K562 (cell line): ENCODE data around the gene INTS2. TPM values are rescaled to one million over a fixed set of nuclear protein-coding genes. Genes with fewer than 3 reads are reported as not detected.

Experiments used
- ATAC-seq: fragments of 200-7000 bp; cut with Tn5 transposase; 3 replicates; pipeline ENCODE4 v1.9.1; 2020; ENCODE audit warnings: moderate library complexity
- BruUV-seq: library from RNA; stranded (reverse); fragments of 400-500 nt; replicated peaks from 2 replicates; lab custom pipeline; 2021; lab: Mats Ljungman, UMichigan
- CTCF ChIA-PET: fragments of 300-600 bp; formaldehyde crosslinking; extraction: SDS; loops from one replicate; lab custom pipeline; 2021; ENCODE audit warnings: low intra/inter-chr PET ratio; lab: Yijun Ruan, JAX
- POLR2A ChIA-PET: fragments of 300-600, 350-650 bp; sonication (Branson Sonifier 250); formaldehyde crosslinking; extraction: SDS; loops from one replicate; lab custom pipeline; 2021; ENCODE audit warnings: antibody characterized with exemption, inconsistent platforms; lab: Yijun Ruan, JAX
- DNase-seq, 4 experiments: peaks; one replicate each; pipeline versions ENCODE4 v3.0.0 to v3.0.0-alpha.2; 2011 to 2018; ENCODE audit warnings: low spot score in 3 of 4, mixed read lengths in 3 of 4; ENCODE audit errors: extremely low read depth in 1 of 4
- FAIRE-seq: peaks from 2 replicates; lab custom pipeline; 2011; peaks lifted over from hg19 to GRCh38; lab: Jason Lieb, UNC
- H2AFZ ChIP-seq: 2 replicates; pipeline ENCODE4 v1.6.0; 2011; ENCODE audit warnings: low read depth, low read length, control low read depth, inconsistent platforms
- H3K27ac ChIP-seq: fragments of 200-600 bp; 3 replicates; pipeline ENCODE4 v1.8.0; 2011; ENCODE audit warnings: low read depth, mild to moderate bottlenecking, control low read depth, inconsistent platforms, low read length, moderate library complexity, mixed read lengths; ENCODE audit errors: extremely low read depth
- H3K27me3 ChIP-seq, 2 experiments: fragments of 300-600 bp in 1 of 2; 2 replicates in 1 of 2; 3 replicates in 1 of 2; pipeline versions ENCODE4 v1.6.0 to v1.8.0; 2011; ENCODE audit warnings: inconsistent platforms in 2 of 2, low read length in 2 of 2, mild to moderate bottlenecking in 1 of 2, mixed read lengths in 1 of 2, moderate library complexity in 1 of 2; ENCODE audit not compliant: control insufficient read depth in 2 of 2, insufficient read depth in 2 of 2
- H3K36me3 ChIP-seq: fragments of 300-600 bp; 3 replicates; pipeline ENCODE4 v1.8.0; 2011; ENCODE audit warnings: mild to moderate bottlenecking, low read length, inconsistent platforms; ENCODE audit not compliant: control insufficient read depth, insufficient read depth
- H3K4me1 ChIP-seq, 2 experiments: fragments of 200-600 bp in 1 of 2; replicated peaks in 1 of 2; 2 replicates in 1 of 2; 3 replicates in 1 of 2; pipeline versions ENCODE4 v1.5.1 to v1.8.0; 2011; ENCODE audit warnings: inconsistent platforms in 2 of 2, low read length in 2 of 2, mild to moderate bottlenecking in 1 of 2, mixed read lengths in 1 of 2, moderate library complexity in 1 of 2; ENCODE audit not compliant: control insufficient read depth in 2 of 2, insufficient read depth in 2 of 2
- H3K4me2 ChIP-seq: 2 replicates; pipeline ENCODE4 v1.6.1; 2011; ENCODE audit warnings: low read length, control low read depth, inconsistent platforms, mixed read lengths; ENCODE audit not compliant: insufficient read depth
- H3K4me3 ChIP-seq: fragments of 200-600 bp; sonication (generic), shearing (Covaris generic); 2 replicates; pipeline ENCODE4 v1.5.1; 2016; ENCODE audit warnings: control low read depth, inconsistent platforms
- H3K79me2 ChIP-seq: fragments of 200-600 bp; 3 replicates; pipeline ENCODE4 v1.8.0; 2011; ENCODE audit warnings: low read length, inconsistent platforms; ENCODE audit not compliant: control insufficient read depth, insufficient read depth
- H3K9ac ChIP-seq, 2 experiments: 2 replicates each; pipeline versions ENCODE4 v1.6.0 to v1.6.1; 2011; ENCODE audit warnings: low read depth in 2 of 2, low read length in 2 of 2, control low read depth in 1 of 2, inconsistent platforms in 1 of 2, mild to moderate bottlenecking in 1 of 2, mixed read lengths in 1 of 2; ENCODE audit not compliant: insufficient read depth in 1 of 2
- H3K9me1 ChIP-seq: one replicate; pipeline ENCODE4 v1.6.0; 2011; ENCODE audit warnings: inconsistent platforms, mild to moderate bottlenecking, low read length, moderate library complexity; ENCODE audit not compliant: control insufficient read depth, insufficient read depth
- H3K9me3 ChIP-seq: replicated peaks from 2 replicates; pipeline ENCODE4 v1.5.1; 2011; ENCODE audit warnings: low read depth, low read length, inconsistent platforms; ENCODE audit not compliant: control insufficient read depth, insufficient read depth
- H4K20me1 ChIP-seq: replicated peaks from 2 replicates; pipeline ENCODE4 v1.6.1; 2011; ENCODE audit warnings: low read length, inconsistent platforms, mixed read lengths; ENCODE audit not compliant: control insufficient read depth, insufficient read depth
- E2F6 ChIP-seq, 2 experiments: IDR thresholded peaks; 2 replicates each; pipeline ENCODE4 v1.6.1; 2011; ENCODE audit warnings: borderline replicate concordance in 1 of 2, control low read depth in 1 of 2, low read depth in 1 of 2, low read length in 1 of 2, mild to moderate bottlenecking in 1 of 2, mixed read lengths in 1 of 2, moderate library complexity in 1 of 2; ENCODE audit not compliant: insufficient read depth in 1 of 2, insufficient read length in 1 of 2, poor library complexity in 1 of 2, severe bottlenecking in 1 of 2; ENCODE audit errors: extremely low read depth in 1 of 2
- KDM5B ChIP-seq: fragments of 200-600 bp; sonication (generic); IDR thresholded peaks from 2 replicates; pipeline ENCODE4 v1.6.1; 2012; ENCODE audit warnings: low read depth, mild to moderate bottlenecking, moderate library complexity, low read length, control low read depth, inconsistent platforms; ENCODE audit not compliant: insufficient replicate concordance
- KLF16 ChIP-seq: IDR thresholded peaks from 2 replicates; pipeline ENCODE4 v1.6.1; 2016; ENCODE audit warnings: antibody characterized with exemption
- NCOA6 ChIP-seq: fragments of 450-650 bp; IDR thresholded peaks from 2 replicates; pipeline ENCODE4 v1.6.1; 2017; ENCODE audit warnings: mild to moderate bottlenecking
- NFRKB ChIP-seq: fragments of 450-650 bp; IDR thresholded peaks from 2 replicates; pipeline ENCODE4 v1.6.1; 2016; ENCODE audit warnings: low read depth
- NUFIP1 ChIP-seq: fragments of 450-650 bp; IDR thresholded peaks from 2 replicates; pipeline ENCODE4 v1.6.1; 2018; ENCODE audit not compliant: partially characterized antibody
- SIX5 ChIP-seq, 2 experiments: IDR thresholded peaks; 2 replicates each; pipeline ENCODE4 v1.6.1; 2011; ENCODE audit warnings: low read length in 2 of 2, borderline replicate concordance in 1 of 2, low read depth in 1 of 2, mild to moderate bottlenecking in 1 of 2, moderate library complexity in 1 of 2; ENCODE audit not compliant: insufficient read depth in 1 of 2
- ZBTB8A ChIP-seq: fragments of 450-650 bp; IDR thresholded peaks from 2 replicates; pipeline ENCODE4 v1.6.1; 2018; ENCODE audit warnings: mild to moderate bottlenecking, moderate library complexity; ENCODE audit not compliant: partially characterized antibody
- ZNF143 ChIP-seq: sonication (generic); formaldehyde crosslinking; IDR thresholded peaks from 2 replicates; pipeline ENCODE4 v1.9.0; 2022; ENCODE audit warnings: mild to moderate bottlenecking, missing genetic modification reagents
- ZNF184 ChIP-seq: sonication (generic); formaldehyde crosslinking; IDR thresholded peaks from 2 replicates; pipeline ENCODE4 v1.5.0; 2020; ENCODE audit warnings: missing genetic modification reagents
- ZNF282 ChIP-seq: sonication (generic); formaldehyde crosslinking; IDR thresholded peaks from 2 replicates; pipeline ENCODE4 v1.8.1; 2023; ENCODE audit warnings: missing genetic modification reagents
- ZNF3 ChIP-seq: fragments of 250-450 bp; sonication (Bioruptor Pico); IDR thresholded peaks from 2 replicates; pipeline ENCODE4 v1.5.0; 2021; ENCODE audit warnings: mild to moderate bottlenecking, moderate library complexity
- ZNF408 ChIP-seq: fragments of 250-450 bp; sonication (Bioruptor Pico); IDR thresholded peaks from 2 replicates; pipeline ENCODE4 v1.4.0; 2020; ENCODE audit warnings: low read depth, mild to moderate bottlenecking, moderate library complexity
- WGBS: fragments of 100-300 bp; shearing (Covaris generic); methylation state at CpG from one replicate; pipeline ENCODE4 v1.1.6; 2016; ENCODE audit warnings: low coverage, mixed read lengths; ENCODE audit not compliant: insufficient coverage; ENCODE audit errors: missing lambda C conversion rate; 5-methylcytosine and 5-hydroxymethylcytosine counted together
- in situ Hi-C: fragments of 300-500 bp; cut with MboI; formaldehyde crosslinking; loops from 4 replicates; pipeline ENCODE4 v1.15.0; 2018; ENCODE audit warnings: inconsistent platforms, mixed read lengths
- intact Hi-C: fragments of 100-400 bp; cut with micrococcal nuclease; formaldehyde crosslinking; loops from 2 replicates; pipeline ENCODE4 v1.14.2; 2022
- polyA plus RNA-seq, 8 experiments: library from polyadenylated mRNA; depleted of rRNA in 4 of 8; stranded (reverse) in 5 of 8; unstranded in 3 of 8; fragments of >200 nt; fragmentation: Nextera tagmentation in 2 of 8; fragmentation: Illumina TruSeq in 1 of 8; extraction: Ambion mirVana in 2 of 8; extraction: Trizol in 1 of 8; gene quantifications; 2 replicates each; pipeline versions ENCODE4 v1.2.1 to v1.2.3, GENCODE V29; 2011 to 2014; ENCODE audit warnings: inconsistent platforms in 1 of 8, missing spikeins in 1 of 8
- total RNA-seq, 7 experiments: library from RNA; depleted of rRNA in 6 of 7; stranded (reverse); fragments of >200 nt in 6 of 7; fragmentation: Illumina TruSeq in 2 of 7; extraction: Trizol in 2 of 7; gene quantifications; 2 replicates each; pipeline versions ENCODE4 v1.2.1 to v1.2.3, GENCODE V29; 2011 to 2021; ENCODE audit warnings: low replicate concordance in 1 of 7

Gene INTS2
- total and polyA plus RNA-seq, 9 of the 15 experiments (the other 6 are each of a cell fraction or from before 2014, with no cell fraction given) = 4.8 to 24.7 (median 12.8) TPM

- Histone ChIP-seq H3K9ac (no peak overlapping the region), H3K79me2 (no peaks in the 10 kb centered on the region), H3K4me1 (no peaks in the 10 kb centered on the region), H3K36me3 (peaks cover 54% of the 10 kb centered on the region), H2AFZ (no peak overlapping the region), H3K4me2 (no peak overlapping the region), H3K27ac (no peak overlapping the region), H4K20me1 (no peaks in the 10 kb centered on the region), H3K9me1 (no peaks in the 10 kb centered on the region), H3K9me3 (no peaks in the 10 kb centered on the region), H3K27me3 (no peaks in the 10 kb centered on the region), H3K4me3 (no peak overlapping the region)
- ATAC-seq (no peak), FAIRE-seq (no peak), DNase-seq (no peak)
- intact Hi-C loops (no loop called here), in situ Hi-C loops (no loop called here)
- no TSS peak for BruUV-seq
- TF ChIP-seq ZNF143 = no peak
- no peak for TF ChIP-seq NCOA6
- no peak for TF ChIP-seq ZNF3 (CRISPR knock-in tag)
- TF ChIP-seq ZNF184 (CRISPR knock-in tag) = no peak
- no peak for TF ChIP-seq ZBTB8A
- no peak for TF ChIP-seq KLF16
- no peak for TF ChIP-seq E2F6 (IDR thresholded peaks at IDR 0.05; ENCODE audit: borderline replicate concordance in 1 of 2, extremely low read depth in 1 of 2, insufficient read depth in 1 of 2, insufficient read length in 1 of 2, low read depth in 1 of 2, low read length in 1 of 2, poor library complexity in 1 of 2, severe bottlenecking in 1 of 2)
- TF ChIP-seq NFRKB = no peak
- no peak for TF ChIP-seq KDM5B
- no peak for TF ChIP-seq NUFIP1
- no peak for TF ChIP-seq ZNF408 (CRISPR knock-in tag)
- TF ChIP-seq SIX5 (IDR thresholded peaks at IDR 0.05; ENCODE audit: borderline replicate concordance in 1 of 2, insufficient read depth in 1 of 2, low read depth in 1 of 2, low read length in 2 of 2) = no peak
- TF ChIP-seq ZNF282 (CRISPR knock-in tag) = no peak
- POLR2A ChIA-PET = no interaction called here
- WGBS = 76% methylated on average over 3 of the region's 3 CpGs
- CTCF ChIA-PET = no interaction called here
Measured at GRCh38 chr17:61869138-61869537, 58.6 kb downstream of the INTS2 start.
